IMR-90 (cell line): ENCODE results near the gene WDR1. TPM values are rescaled to one million over a fixed set of nuclear protein-coding genes. Genes with fewer than 3 reads are reported as not detected.

Experiments
- ATAC-seq: fragments of 200-7000 bp; cut with Tn5 transposase; 2 replicates; pipeline ENCODE4 v1.9.1; 2020; ENCODE audit warnings: low read depth, mild to moderate bottlenecking, moderate library complexity
- BruUV-seq: library from RNA; stranded (reverse); fragments of 400-500 nt; replicated peaks from 2 replicates; lab custom pipeline; 2021; lab: Mats Ljungman, UMichigan
- CTCF ChIA-PET: fragments of 300-600 bp; formaldehyde crosslinking; extraction: SDS; loops from one replicate; lab custom pipeline; 2021; ENCODE audit warnings: antibody characterized with exemption; lab: Yijun Ruan, JAX
- POLR2A ChIA-PET: fragments of 300-600 bp; sonication (Branson Sonifier 250); formaldehyde crosslinking; loops from one replicate; lab custom pipeline; 2022; ENCODE audit warnings: antibody characterized with exemption; ENCODE audit not compliant: unreplicated experiment; lab: Charles Lee
- DNase-seq: peaks from one replicate; pipeline ENCODE4 v3.0.0; 2013
- H2AFZ ChIP-seq: replicated peaks from 2 replicates; pipeline ENCODE3; 2013; ENCODE audit warnings: low read length, mild to moderate bottlenecking; ENCODE audit not compliant: poor library complexity
- H2AK5ac ChIP-seq: 2 replicates; pipeline ENCODE4 v1.6.1; 2013; ENCODE audit warnings: low read depth, low read length, inconsistent platforms
- H2AK9ac ChIP-seq: replicated peaks from 2 replicates; pipeline ENCODE3; 2013; ENCODE audit warnings: mild to moderate bottlenecking, low read depth, low read length, moderate library complexity; ENCODE audit not compliant: poor library complexity
- H2BK120ac ChIP-seq: 2 replicates; pipeline ENCODE4 v1.6.1; 2013; ENCODE audit warnings: low read depth, low read length, inconsistent platforms
- H2BK15ac ChIP-seq: 3 replicates; pipeline ENCODE4 v1.6.1; 2013; ENCODE audit warnings: low read depth, low read length, inconsistent platforms
- H2BK20ac ChIP-seq: 2 replicates; pipeline ENCODE4 v1.6.1; 2013; ENCODE audit warnings: low read depth, mild to moderate bottlenecking, inconsistent platforms, low read length, moderate library complexity
- H2BK5ac ChIP-seq: 2 replicates; pipeline ENCODE4 v1.6.1; 2013; ENCODE audit warnings: mild to moderate bottlenecking, low read depth, low read length, inconsistent platforms; ENCODE audit not compliant: poor library complexity, severe bottlenecking
- H3K14ac ChIP-seq: replicated peaks from 2 replicates; pipeline ENCODE4 v1.6.1; 2013; ENCODE audit warnings: low read depth, low read length, inconsistent platforms
- H3K18ac ChIP-seq: 2 replicates; pipeline ENCODE4 v1.6.1; 2013; ENCODE audit warnings: low read depth, low read length, control low read depth
- H3K23ac ChIP-seq: 2 replicates; pipeline ENCODE4 v1.6.1; 2013; ENCODE audit warnings: low read depth, low read length, inconsistent platforms
- H3K27ac ChIP-seq: 2 replicates; pipeline ENCODE4 v1.5.1; 2013; ENCODE audit warnings: mild to moderate bottlenecking, control low read depth, low read length; ENCODE audit not compliant: insufficient read depth
- H3K27me3 ChIP-seq: 2 replicates; pipeline ENCODE4 v1.6.1; 2013; ENCODE audit warnings: low read length; ENCODE audit not compliant: control insufficient read depth, insufficient read depth
- H3K36me3 ChIP-seq: 2 replicates; pipeline ENCODE4 v1.6.1; 2013; ENCODE audit warnings: low read length, mixed read lengths; ENCODE audit not compliant: control insufficient read depth, insufficient read depth
- H3K4ac ChIP-seq: 2 replicates; pipeline ENCODE4 v1.6.1; 2013; ENCODE audit warnings: low read depth, low read length, inconsistent platforms
- H3K4me1 ChIP-seq: 2 replicates; pipeline ENCODE4 v1.6.1; 2013; ENCODE audit warnings: low read length, mixed read lengths; ENCODE audit not compliant: control insufficient read depth, insufficient read depth
- H3K4me2 ChIP-seq: 2 replicates; pipeline ENCODE4 v1.6.1; 2013; ENCODE audit warnings: low read depth, mild to moderate bottlenecking, control low read depth, low read length, moderate library complexity
- H3K4me3 ChIP-seq: 2 replicates; pipeline ENCODE4 v1.5.1; 2013; ENCODE audit warnings: low read depth, mild to moderate bottlenecking, control low read depth, low read length, moderate library complexity; ENCODE audit not compliant: insufficient read depth
- H3K56ac ChIP-seq: 2 replicates; pipeline ENCODE4 v1.6.1; 2013; ENCODE audit warnings: low read length, inconsistent platforms; ENCODE audit not compliant: insufficient read depth; ENCODE audit errors: extremely low read depth
- H3K79me1 ChIP-seq, 2 experiments: 2 replicates each; pipeline ENCODE4 v1.6.1; 2013; ENCODE audit warnings: low read length in 2 of 2, inconsistent platforms in 1 of 2, low read depth in 1 of 2
- H3K9ac ChIP-seq: 2 replicates; pipeline ENCODE4 v1.6.1; 2013; ENCODE audit warnings: low read depth, low read length, control low read depth
- H3K9me1 ChIP-seq: 2 replicates; pipeline ENCODE4 v1.6.1; 2013; ENCODE audit warnings: low read length, inconsistent platforms; ENCODE audit not compliant: insufficient read depth
- H3K9me3 ChIP-seq: 2 replicates; pipeline ENCODE4 v1.6.1; 2013; ENCODE audit warnings: low read length; ENCODE audit not compliant: control insufficient read depth, insufficient read depth
- H4K20me1 ChIP-seq: 2 replicates; pipeline ENCODE4 v1.6.1; 2013; ENCODE audit warnings: low read length, inconsistent platforms; ENCODE audit not compliant: insufficient read depth
- H4K5ac ChIP-seq: 2 replicates; pipeline ENCODE4 v1.6.1; 2013; ENCODE audit warnings: mild to moderate bottlenecking, low read depth, low read length, control low read depth
- H4K8ac ChIP-seq, 2 experiments: 2 replicates each; pipeline ENCODE4 v1.6.1; 2013; ENCODE audit warnings: low read depth in 2 of 2, low read length in 2 of 2, control low read depth in 1 of 2, inconsistent platforms in 1 of 2
- H4K91ac ChIP-seq: 2 replicates; pipeline ENCODE4 v1.6.1; 2013; ENCODE audit warnings: low read depth, low read length, inconsistent platforms; ENCODE audit not compliant: insufficient read depth
- CEBPB ChIP-seq: IDR thresholded peaks from 2 replicates; pipeline ENCODE4 v1.6.1; 2012; ENCODE audit warnings: low read depth, low read length, improper control_type of control experiment
- CHD1 ChIP-seq: IDR thresholded peaks from 2 replicates; pipeline ENCODE4 v1.6.1; 2012; ENCODE audit warnings: low read depth, low read length, improper control_type of control experiment
- FOS ChIP-seq: fragments of 150-350 bp; IDR thresholded peaks from 2 replicates; pipeline ENCODE4 v1.6.1; 2016; ENCODE audit warnings: low read depth, low read length
- MXI1 ChIP-seq: IDR thresholded peaks from 2 replicates; pipeline ENCODE4 v1.6.1; 2012; ENCODE audit warnings: low read depth, mild to moderate bottlenecking, low read length, moderate library complexity, borderline replicate concordance
- NFE2L2 ChIP-seq: fragments of 150-350 bp; IDR thresholded peaks from 2 replicates; pipeline ENCODE4 v1.6.1; 2016; ENCODE audit warnings: low read depth, mild to moderate bottlenecking, low read length
- RAD21 ChIP-seq: IDR thresholded peaks from 2 replicates; pipeline ENCODE4 v1.6.1; 2012; ENCODE audit warnings: low read length, improper control_type of control experiment
- RCOR1 ChIP-seq: IDR thresholded peaks from 2 replicates; pipeline ENCODE4 v1.6.1; 2012; ENCODE audit warnings: mild to moderate bottlenecking, low read length, improper control_type of control experiment; ENCODE audit not compliant: insufficient replicate concordance
- SMC3 ChIP-seq: fragments of 150-350 bp; IDR thresholded peaks from 2 replicates; pipeline ENCODE4 v1.6.1; 2016; ENCODE audit warnings: low read depth, mild to moderate bottlenecking, antibody characterized with exemption, low read length, moderate library complexity
- WGBS, 2 experiments: methylation state at CpG; one replicate each; pipeline versions ENCODE4 v1.1.5 to v1.1.7; 2013; ENCODE audit warnings: missing lambda C conversion rate in 2 of 2; ENCODE audit not compliant: insufficient read length in 1 of 2; ENCODE audit errors: extremely low coverage in 2 of 2; 5-methylcytosine and 5-hydroxymethylcytosine counted together
- dilution Hi-C: fragments of 300-500 bp; cut with HindIII; formaldehyde crosslinking; loops from one replicate; pipeline ENCODE4 v1.14.3; 2018; ENCODE audit warnings: low sequenced_read_pairs; ENCODE audit not compliant: unreplicated experiment
- in situ Hi-C: fragments of 300-500 bp; cut with MboI; formaldehyde crosslinking; loops from 3 replicates; pipeline ENCODE4 v1.14.3; 2019; ENCODE audit warnings: low sequenced_read_pairs, inconsistent platforms, mixed read lengths
- intact Hi-C: fragments of 100-400 bp; cut with micrococcal nuclease; formaldehyde crosslinking; loops from 2 replicates; pipeline ENCODE4 v1.10.0; 2022
- polyA plus RNA-seq, 3 experiments: library from polyadenylated mRNA; depleted of rRNA; stranded (reverse); fragments of >200 nt; gene quantifications; 2 replicates each; pipeline ENCODE4 v1.2.3, GENCODE V29; 2012; ENCODE audit warnings: low replicate concordance in 1 of 3
- total RNA-seq: library from RNA; depleted of rRNA; stranded (reverse); fragments of >200 nt; gene quantifications from 2 replicates; pipeline ENCODE4 v1.2.3, GENCODE V29; 2012
- TF ChIP-seq, protein P1 (sequence below): conservative IDR thresholded peaks from 2 replicates; pipeline ENCODE4 v1.5.1; 2012; ENCODE audit warnings: mild to moderate bottlenecking, low read depth, low read length, improper control_type of control experiment

The WDR1 gene
- total and polyA plus RNA-seq, 2 of the 4 experiments (the other 2 are of a cell fraction) = 725 to 992 TPM

DNA sequence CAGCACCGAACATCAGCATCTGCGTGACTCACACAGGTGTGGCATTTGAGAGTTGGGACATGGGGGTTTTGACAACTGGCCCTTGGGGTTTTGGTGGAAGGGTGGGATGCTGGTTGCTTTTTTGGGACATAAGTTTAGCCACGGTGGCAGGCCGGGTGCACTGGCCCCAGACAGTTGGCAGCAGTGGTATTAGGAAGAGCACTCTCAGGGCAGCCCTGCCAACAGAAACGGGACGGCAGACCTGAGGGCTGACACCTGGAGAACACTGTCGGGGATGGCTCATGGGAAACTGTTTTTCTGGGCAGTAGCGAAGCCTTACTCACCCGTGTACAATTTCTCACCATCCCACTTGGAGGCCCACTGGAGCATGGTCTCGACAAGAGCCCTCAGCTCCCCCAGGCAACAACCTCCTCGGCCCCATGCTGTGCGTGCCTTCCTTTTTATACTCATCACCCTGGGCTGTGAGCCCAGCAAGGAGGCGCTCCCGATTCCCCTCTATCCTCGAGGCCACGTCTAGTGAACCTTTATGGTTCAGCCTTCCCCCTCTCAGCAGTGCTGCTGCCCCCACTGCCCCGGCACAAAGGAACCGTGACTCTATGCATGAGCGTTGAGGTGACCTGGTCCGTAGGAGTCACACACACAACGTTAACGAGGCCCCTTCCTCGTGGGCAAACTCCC, 30.6 kb downstream of the WDR1 start:
- dilution Hi-C loops = no loop called here
- no peak overlapping the region for H4K8ac ChIP-seq
- ChIA-PET POLR2A (interaction anchor here (0.6 kb wide), 1 partner anchor 29 kb away, joined by 3 read pairs; no protein-coding TSS in a partner anchor), CTCF (no interaction called here)
- H3K27ac ChIP-seq = no peak overlapping the region
- intact Hi-C loops = no loop called here
- H3K4me2 ChIP-seq = no peak overlapping the region
- 100% methylated on average over 8 of the region's 23 CpGs; no CpG with 5 or more reads in 1 of the 2 experiments for WGBS, 2 experiments
- H4K20me1 ChIP-seq = peaks cover 90% of the 10 kb centered on the region
- H3K9me3 ChIP-seq = no peaks in the 10 kb centered on the region
- no peak overlapping the region for H4K91ac ChIP-seq
- no peak overlapping the region for H2AFZ ChIP-seq
- H3K9me1 ChIP-seq = peaks cover 11% of the 10 kb centered on the region; the same call in 1 of the 2 replicates
- peaks cover 43 to 82% of the 10 kb centered on the region in 2 experiments for H3K79me1 ChIP-seq
- H2BK15ac ChIP-seq = no peak overlapping the region
- in situ Hi-C loops = loop anchor here (25.0 kb wide), 2 partner anchors 101 to 1649 kb away; partner anchors contain the start of genes ACOX3 and TRMT44
- H2AK9ac ChIP-seq = no peak overlapping the region
- H3K36me3 ChIP-seq = peaks cover 94% of the 10 kb centered on the region
- no peak overlapping the region for H3K9ac ChIP-seq
- H3K4ac ChIP-seq = no peak overlapping the region
- TF ChIP-seq RCOR1 = no peak
- TF ChIP-seq MXI1 = no peak
- no peak for TF ChIP-seq NFE2L2
- TF ChIP-seq RAD21 = no peak
- no peak for TF ChIP-seq CEBPB
- TF ChIP-seq, protein P1, sequence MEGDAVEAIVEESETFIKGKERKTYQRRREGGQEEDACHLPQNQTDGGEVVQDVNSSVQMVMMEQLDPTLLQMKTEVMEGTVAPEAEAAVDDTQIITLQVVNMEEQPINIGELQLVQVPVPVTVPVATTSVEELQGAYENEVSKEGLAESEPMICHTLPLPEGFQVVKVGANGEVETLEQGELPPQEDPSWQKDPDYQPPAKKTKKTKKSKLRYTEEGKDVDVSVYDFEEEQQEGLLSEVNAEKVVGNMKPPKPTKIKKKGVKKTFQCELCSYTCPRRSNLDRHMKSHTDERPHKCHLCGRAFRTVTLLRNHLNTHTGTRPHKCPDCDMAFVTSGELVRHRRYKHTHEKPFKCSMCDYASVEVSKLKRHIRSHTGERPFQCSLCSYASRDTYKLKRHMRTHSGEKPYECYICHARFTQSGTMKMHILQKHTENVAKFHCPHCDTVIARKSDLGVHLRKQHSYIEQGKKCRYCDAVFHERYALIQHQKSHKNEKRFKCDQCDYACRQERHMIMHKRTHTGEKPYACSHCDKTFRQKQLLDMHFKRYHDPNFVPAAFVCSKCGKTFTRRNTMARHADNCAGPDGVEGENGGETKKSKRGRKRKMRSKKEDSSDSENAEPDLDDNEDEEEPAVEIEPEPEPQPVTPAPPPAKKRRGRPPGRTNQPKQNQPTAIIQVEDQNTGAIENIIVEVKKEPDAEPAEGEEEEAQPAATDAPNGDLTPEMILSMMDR = no peak
- TF ChIP-seq SMC3 = no peak
- TF ChIP-seq FOS = no peak
- TF ChIP-seq CHD1 = no peak
- H3K56ac ChIP-seq = no peak overlapping the region
- H3K18ac ChIP-seq = no peak overlapping the region
- DNase-seq (no peak), ATAC-seq (no peak)
- BruUV-seq = no TSS peak
- H4K5ac ChIP-seq = no peak overlapping the region
- no peak overlapping the region for H3K4me3 ChIP-seq
- H3K27me3 ChIP-seq = no peaks in the 10 kb centered on the region
- no peak overlapping the region for H2BK20ac ChIP-seq
- H3K14ac ChIP-seq = no peak overlapping the region
- H3K23ac ChIP-seq = no peak overlapping the region; the same call in 1 of the 2 replicates
- no peak overlapping the region for H2BK120ac ChIP-seq
- no peak overlapping the region for H2AK5ac ChIP-seq
- no peak overlapping the region for H2BK5ac ChIP-seq
- H3K4me1 ChIP-seq = no peaks in the 10 kb centered on the region
